Keratinocyte (primary cell): ENCODE measurements around the gene VEZT.

Source experiments
- EZH2 ChIP-seq: IDR thresholded peaks from one replicate; pipeline ENCODE4 v1.6.1; 2012; ENCODE audit warnings: inconsistent platforms, mild to moderate bottlenecking, low read length, moderate library complexity
- TF ChIP-seq, protein P1 (sequence below), 3 experiments: IDR thresholded peaks in 1 of 3; conservative IDR thresholded peaks in 1 of 3; optimal IDR thresholded peaks in 1 of 3; 2 replicates in 2 of 3; 3 replicates in 1 of 3; pipeline versions ENCODE3 to v1.5.1; 2011; ENCODE audit warnings: low read length in 3 of 3, mild to moderate bottlenecking in 3 of 3, moderate library complexity in 2 of 3, control low read depth in 1 of 3, inconsistent platforms in 1 of 3; ENCODE audit not compliant: insufficient read depth in 2 of 3; ENCODE audit errors: extremely low read depth in 1 of 3

GRCh38 chr12:95205685-95206084, 11.9 kb upstream of the VEZT start:
- no peak for TF ChIP-seq EZH2
- TF ChIP-seq, protein P1, sequence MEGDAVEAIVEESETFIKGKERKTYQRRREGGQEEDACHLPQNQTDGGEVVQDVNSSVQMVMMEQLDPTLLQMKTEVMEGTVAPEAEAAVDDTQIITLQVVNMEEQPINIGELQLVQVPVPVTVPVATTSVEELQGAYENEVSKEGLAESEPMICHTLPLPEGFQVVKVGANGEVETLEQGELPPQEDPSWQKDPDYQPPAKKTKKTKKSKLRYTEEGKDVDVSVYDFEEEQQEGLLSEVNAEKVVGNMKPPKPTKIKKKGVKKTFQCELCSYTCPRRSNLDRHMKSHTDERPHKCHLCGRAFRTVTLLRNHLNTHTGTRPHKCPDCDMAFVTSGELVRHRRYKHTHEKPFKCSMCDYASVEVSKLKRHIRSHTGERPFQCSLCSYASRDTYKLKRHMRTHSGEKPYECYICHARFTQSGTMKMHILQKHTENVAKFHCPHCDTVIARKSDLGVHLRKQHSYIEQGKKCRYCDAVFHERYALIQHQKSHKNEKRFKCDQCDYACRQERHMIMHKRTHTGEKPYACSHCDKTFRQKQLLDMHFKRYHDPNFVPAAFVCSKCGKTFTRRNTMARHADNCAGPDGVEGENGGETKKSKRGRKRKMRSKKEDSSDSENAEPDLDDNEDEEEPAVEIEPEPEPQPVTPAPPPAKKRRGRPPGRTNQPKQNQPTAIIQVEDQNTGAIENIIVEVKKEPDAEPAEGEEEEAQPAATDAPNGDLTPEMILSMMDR (optimal IDR thresholded peaks at IDR 0.05 in 1 of 3, IDR thresholded peaks at IDR 0.05 in 1 of 3, conservative IDR thresholded peaks at IDR 0.05 in 1 of 3; ENCODE audit: extremely low read depth in 1 of 3, insufficient read depth in 2 of 3, low read length in 3 of 3), result no peak
